Astrocyte of the hippocampus (primary cell): ENCODE data around the gene ZNF571.

ENCODE experiments used
- DNase-seq: peaks from one replicate; pipeline ENCODE4 v3.0.0; 2011; ENCODE audit warnings: low read depth, low spot score

ZNF571 gene

DNA sequence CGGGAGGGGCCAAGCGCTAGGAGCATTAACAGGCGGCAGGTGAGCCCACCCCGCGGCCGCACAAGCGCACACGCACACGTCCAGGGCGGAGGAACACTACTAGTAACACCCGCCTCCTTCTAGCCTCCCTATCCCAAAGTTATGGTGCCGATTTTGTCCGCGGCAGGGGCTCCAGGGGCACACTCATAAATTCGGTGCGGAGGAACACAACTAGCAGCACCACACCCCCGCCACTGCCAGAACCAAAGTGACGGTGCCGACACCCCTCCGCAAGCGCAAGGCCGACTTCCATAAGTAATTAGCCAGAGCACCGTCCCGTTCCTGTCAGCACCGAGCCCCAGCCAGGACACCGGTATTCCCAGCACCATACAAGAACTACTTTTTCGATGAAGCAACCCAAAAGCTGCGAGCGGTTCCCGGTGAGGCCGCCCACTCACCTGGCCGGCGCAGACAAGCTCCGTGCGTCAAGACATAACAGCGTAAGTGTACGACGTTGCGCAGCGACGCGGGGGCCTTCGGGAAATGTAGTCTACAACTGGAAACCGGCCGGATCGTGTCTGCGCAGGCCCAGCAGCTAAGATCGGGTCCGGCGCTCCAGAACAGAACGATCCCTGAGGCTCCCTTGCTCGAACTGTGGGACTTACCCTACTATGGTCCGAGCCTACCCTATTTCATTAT is at the start of gene ZNF571, which contains the start of gene ZNF540:
Gene ZNF571, minus strand, starts transcription at position 489 of the 678 bp plus-strand sequence. CDS start 8,116 bp downstream, outside the sequence.
Gene ZNF540, plus strand, starts transcription at position 573 of the 678 bp plus-strand sequence. CDS start 3,572 bp downstream, outside the sequence.
- DNase-seq = peak; percentile 97

DNA sequence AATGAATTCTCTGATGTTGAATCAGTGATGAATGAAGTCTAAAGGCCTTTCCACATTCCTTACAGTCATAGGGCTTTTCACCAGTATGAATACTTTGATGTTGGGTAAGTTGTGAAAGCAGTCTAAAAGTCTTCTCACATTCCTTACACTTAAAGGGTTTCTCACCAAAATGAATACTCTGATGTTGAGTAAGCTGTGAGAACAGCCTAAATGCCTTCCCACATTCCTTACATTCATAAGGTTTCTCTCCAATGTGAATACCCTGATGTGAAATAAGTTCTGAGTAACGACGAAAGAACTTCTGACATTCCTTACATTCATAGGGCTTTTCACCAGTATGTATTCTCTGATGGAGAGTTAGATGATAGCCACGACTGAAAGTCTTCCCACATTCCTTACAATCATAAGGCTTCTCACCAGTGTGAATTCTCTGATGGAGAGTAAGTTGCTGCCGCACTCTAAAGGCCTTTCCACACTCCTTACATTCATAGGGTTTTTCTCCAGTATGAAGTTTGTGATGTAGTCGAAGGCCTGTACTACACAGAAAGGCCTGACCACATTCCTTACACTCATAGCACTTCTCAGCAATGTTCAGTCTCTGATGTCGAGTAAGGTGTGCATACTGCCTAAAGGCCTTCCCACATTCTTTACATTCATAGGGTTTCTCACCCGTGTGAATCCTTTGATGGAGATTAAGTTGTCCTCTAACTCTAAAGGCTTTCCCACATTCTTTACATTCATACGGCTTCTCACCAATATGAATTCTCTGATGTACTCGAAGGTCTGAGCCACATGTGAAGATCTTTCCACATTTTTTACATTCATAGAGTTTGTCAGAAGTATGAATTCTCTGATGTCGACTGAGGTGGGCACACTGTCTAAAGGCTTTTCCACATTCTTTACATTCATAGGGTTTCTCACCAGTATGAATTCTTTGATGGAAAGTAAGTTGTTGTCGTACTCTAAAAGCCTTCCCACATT is 40.8 kb upstream of the ZNF571 start:
- DNase-seq = no peak

- DNase-seq = no peak
These were observed 390 bp upstream of the ZNF571 start for GRCh38 chr19:37594982-37595382.

GRCh38 chr19:37593996-37594303 is 642 bp downstream of the ZNF571 start:
- no peak for DNase-seq

DNA sequence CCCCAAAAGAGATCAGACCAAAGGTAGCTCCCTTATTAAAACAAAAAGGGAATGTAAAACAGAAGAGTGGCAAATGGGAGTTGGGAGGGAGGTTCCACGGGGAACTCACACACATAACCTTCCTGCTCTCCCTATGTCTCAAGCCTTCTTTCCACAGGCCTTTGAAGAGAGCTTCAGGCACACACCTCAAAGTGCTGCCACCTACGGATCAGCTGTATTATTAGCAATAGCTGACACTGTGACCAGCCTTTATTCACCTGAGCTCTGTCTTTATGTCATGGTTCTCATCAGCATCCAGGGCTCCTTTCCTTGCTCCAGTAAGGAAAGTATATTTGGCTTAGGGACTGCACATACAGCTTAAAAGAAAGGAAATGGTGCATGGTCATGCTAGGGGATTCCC is 11.3 kb downstream of the ZNF571 start:
- DNase-seq = no peak

GRCh38 chr19:37572203-37572602 is 22.4 kb downstream of the ZNF571 start:
- no peak for DNase-seq

DNA sequence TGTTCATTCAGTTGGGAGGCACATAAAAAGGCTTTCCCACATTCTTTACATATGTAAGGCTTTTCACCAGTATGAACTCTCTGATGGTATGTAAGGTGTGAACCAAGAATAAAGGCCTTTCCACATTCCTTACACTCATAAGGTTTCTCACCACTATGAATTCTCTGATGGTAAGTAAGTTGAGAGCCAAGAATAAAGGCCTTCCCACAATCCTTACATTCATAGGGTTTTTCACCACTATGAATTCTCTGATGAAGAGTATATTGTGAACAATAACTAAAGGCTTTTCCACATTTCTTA is 29.3 kb downstream of the ZNF571 start:
- DNase-seq = no peak

GRCh38 chr19:37564624-37565369 is 29.8 kb downstream of the ZNF571 start:
- no peak for DNase-seq

GRCh38 chr19:37563518-37563917 is 31.1 kb downstream of the ZNF571 start:
- no peak for DNase-seq

DNA sequence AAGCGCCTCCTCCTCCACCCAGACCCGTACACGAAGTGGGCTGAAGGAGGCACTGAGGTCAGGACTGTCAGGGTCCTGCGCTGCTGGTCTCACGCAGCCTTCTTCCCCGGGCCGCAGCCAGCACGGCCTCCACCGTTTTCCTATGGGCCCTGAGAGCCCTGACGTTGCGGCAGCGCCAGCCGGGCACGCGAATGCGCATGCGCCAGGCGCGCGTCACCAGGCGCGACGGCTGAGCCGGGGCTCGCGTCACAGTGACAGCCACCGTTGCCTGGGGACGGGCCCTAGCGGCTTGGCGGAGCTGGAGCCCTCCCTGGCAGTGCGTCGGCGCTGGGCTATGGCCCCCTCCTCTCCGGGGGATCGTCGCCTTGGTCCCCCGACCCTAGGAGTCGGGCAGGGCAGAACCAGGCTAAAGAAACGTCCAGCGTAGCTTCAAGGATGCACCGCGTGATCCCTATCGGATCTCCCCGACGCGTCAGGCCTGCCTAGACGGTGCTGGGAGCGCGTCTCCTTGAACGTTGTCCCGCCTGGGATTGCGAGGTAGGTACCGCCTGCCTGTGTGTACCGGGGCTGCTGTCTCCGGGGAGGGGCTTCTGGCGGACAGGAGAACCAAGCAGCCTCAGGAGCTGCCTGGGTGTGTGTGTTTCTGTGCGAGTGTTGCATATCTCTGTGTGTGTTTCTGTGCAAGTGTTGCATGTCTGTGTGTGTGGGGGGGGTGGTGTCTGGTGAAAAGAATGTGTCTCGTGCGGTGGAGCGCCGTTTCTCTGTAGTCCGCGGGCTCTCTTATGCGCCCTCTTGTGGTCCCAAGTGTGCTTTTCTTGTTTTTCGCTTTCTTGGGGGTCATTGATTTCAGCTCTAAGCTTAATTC is 43.2 kb downstream of the ZNF571 start:
- peak; percentile 92 for DNase-seq

DNA sequence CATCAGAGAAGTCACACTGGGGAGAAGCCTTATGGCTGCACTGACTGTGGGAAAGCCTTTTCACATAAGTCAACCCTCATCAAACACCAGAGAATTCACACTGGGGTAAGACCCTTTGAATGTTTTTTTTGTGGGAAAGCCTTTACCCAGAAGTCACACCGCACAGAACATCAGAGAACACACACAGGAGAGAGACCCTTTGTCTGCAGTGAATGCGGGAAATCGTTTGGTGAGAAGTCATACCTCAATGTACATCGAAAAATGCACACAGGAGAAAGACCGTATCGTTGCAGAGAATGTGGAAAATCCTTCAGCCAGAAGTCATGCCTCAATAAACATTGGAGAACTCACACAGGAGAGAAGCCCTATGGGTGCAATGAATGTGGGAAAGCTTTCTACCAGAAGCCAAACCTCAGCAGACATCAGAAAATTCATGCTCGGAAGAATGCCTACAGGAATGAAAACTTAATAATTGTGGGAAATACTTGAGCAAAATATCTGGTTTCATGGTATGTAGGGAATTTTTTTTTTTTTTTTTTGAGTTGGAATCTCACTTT is 57.1 kb downstream of the ZNF571 start:
- DNase-seq = no peak

DNA sequence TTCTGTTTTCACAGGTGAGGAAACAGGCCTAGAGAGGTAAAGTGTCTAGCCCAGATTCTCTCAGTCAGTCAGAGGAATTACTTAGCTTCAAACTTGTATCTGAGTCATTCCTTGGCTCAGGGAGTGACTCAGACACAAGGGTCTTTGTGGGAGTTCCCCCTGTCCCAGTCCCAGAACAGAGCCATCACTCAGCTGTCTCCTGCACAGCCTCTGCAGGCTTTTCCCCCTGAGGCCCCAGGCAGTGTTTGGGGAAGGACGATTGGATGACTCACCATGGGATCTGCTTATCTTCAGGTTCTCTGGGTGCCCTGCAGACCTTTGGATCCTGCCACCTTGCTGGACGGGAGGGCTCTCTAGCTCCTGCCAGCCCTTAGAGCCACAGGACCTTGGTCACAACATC is 74.7 kb downstream of the ZNF571 start:
- DNase-seq = peak; percentile 48
